Ovary (tissue), 9 donors: ENCODE measurements around the gene FLNA. TPM values are rescaled to one million over a fixed set of nuclear protein-coding genes. Genes with fewer than 3 reads are reported as not detected.
"Not testable (repeated sequence)": the region's sequence is repeated elsewhere in the genome, so short reads cannot be mapped to it uniquely, and the experiment has no call there.

ENCODE experiments used
- DNase-seq, 5 donors: peaks; one replicate each; pipeline ENCODE4 v3.0.0-alpha.2; 2019 to 2020
- H3K27ac ChIP-seq, 2 donors: fragments of 200-600 bp; one replicate each; pipeline versions ENCODE4 v1.5.1 to v1.8.0; 2019 to 2022
- H3K27me3 ChIP-seq: fragments of 200-600 bp; one replicate; pipeline ENCODE4 v1.8.0; 2022
- H3K36me3 ChIP-seq: fragments of 200-600 bp; sonication (generic); one replicate; pipeline ENCODE4 v1.5.1; 2019
- H3K4me1 ChIP-seq: one replicate; pipeline ENCODE4 v1.8.1; 2013; ENCODE audit warnings: mild to moderate bottlenecking, moderate library complexity; ENCODE audit not compliant: insufficient read depth
- H3K4me3 ChIP-seq: fragments of 200-600 bp; sonication (generic); one replicate; pipeline ENCODE4 v1.5.1; 2017
- H3K9me3 ChIP-seq, 2 donors: fragments of 200-600 bp in 1 of 2; sonication (generic) in 1 of 2; one replicate each; pipeline versions ENCODE4 v1.5.1 to v1.8.1; 2013 to 2019; ENCODE audit warnings: mild to moderate bottlenecking in 1 of 2, moderate library complexity in 1 of 2
- EP300 ChIP-seq: sonication (generic); formaldehyde crosslinking; IDR thresholded peaks from one replicate; pipeline ENCODE4 v1.6.1; 2017; ENCODE audit warnings: antibody characterized with exemption
- POLR2A ChIP-seq: fragments of 450-650 bp; IDR thresholded peaks from one replicate; pipeline ENCODE4 v1.6.1; 2017; ENCODE audit warnings: antibody characterized with exemption, mild to moderate bottlenecking, moderate library complexity
- WGBS, 3 donors: extraction: QIAGEN DNeasy Blood & Tissue Kit in 1 of 3; methylation state at CpG; one replicate each; pipeline versions ENCODE4 v1.1.5 to v1.1.7; 2013 to 2017; 5-methylcytosine and 5-hydroxymethylcytosine counted together
- intact Hi-C, 4 donors: fragments of 100-400 bp; cut with DNase I; formaldehyde crosslinking; loops; one replicate each; pipeline versions ENCODE4 v1.11.0 to v1.15.1; 2022 to 2023
- polyA plus RNA-seq, 2 donors: library from polyadenylated mRNA; stranded (reverse); fragments of 200-250 nt in 1 of 2; fragments of 350-450 nt in 1 of 2; fragmentation: Illumina TruSeq in 1 of 2; extraction: RNeasy Lipid Tissue Mini Kit (QIAGEN cat#74804) in 1 of 2; gene quantifications; one replicate each; pipeline ENCODE4 v1.2.3, GENCODE V29; 2013 to 2014
- small RNA-seq: library from RNA; depleted of rRNA; stranded (forward); fragments of <200 nt; gene quantifications from one replicate; pipeline ENCODE3, GENCODE V24; 2016
- total RNA-seq, 7 donors: library from RNA; depleted of rRNA in 2 of 7; stranded (reverse); fragments of >200 nt in 2 of 7; fragmentation: NEBNext Ultra II Directional in 3 of 7; extraction: Animal tissue kit (Norgen Biotek cat#: 25700) in 3 of 7; gene quantifications; one replicate each; pipeline versions ENCODE4 v1.1.0 to v1.2.4, GENCODE V29; 2016 to 2023
- TF ChIP-seq, protein P1 (sequence below), 3 donors: fragments of 450-650 bp in 2 of 3; fragments of 200-600 bp in 1 of 3; IDR thresholded peaks; one replicate each; pipeline versions ENCODE4 v1.5.1 to v1.8.0; 2016 to 2022; ENCODE audit warnings: antibody characterized with exemption in 3 of 3, mild to moderate bottlenecking in 1 of 3
- donor health status: DM: no; HTN: no; CAD: no; lungs with moderate emphysema.
- donor health status: DM: no; HTN: no; CAD: no.
- donor health status: Bipolar disorder and iron deficiency.
- donor health status: DM: yes; HTN: yes; CAD: no.
- donor health status: DM: no; HTN: no; CAD: no.
- donor health status: DM: yes; HTN: yes; CAD: no.

FLNA gene
- total and polyA plus RNA-seq, 9 donors, result 327 to 2,249 (median 885) TPM

DNA sequence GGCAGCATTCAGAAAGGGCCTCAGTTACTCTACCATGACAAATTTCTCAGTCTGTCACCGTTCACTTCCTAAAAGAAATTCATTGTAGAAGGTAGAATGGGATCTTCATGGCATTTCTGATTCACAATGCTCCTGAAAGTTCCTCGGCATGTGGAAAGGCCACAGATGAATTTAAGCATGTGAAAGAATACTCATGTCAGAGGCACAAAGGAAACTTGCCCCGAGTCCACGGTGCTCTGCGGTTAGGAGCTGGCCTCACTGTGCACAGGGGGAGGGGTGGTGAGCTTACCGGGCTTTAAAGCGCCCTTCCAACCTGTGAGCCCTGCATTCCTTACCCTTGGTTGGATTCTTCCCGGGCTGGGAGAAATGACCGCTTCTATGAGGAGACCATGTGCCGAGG lies 69.6 kb downstream of the FLNA start:
- Histone ChIP-seq H3K4me1 (no peaks in the 10 kb centered on the region), H3K27me3 (no peaks in the 10 kb centered on the region), H3K9me3 (no peaks in the 10 kb centered on the region), H3K36me3 (no peaks in the 10 kb centered on the region), H3K4me3 (no peak overlapping the region), H3K27ac (no peak overlapping the region)
- TF ChIP-seq EP300 (no peak), POLR2A (no peak)
- TF ChIP-seq, protein P1, sequence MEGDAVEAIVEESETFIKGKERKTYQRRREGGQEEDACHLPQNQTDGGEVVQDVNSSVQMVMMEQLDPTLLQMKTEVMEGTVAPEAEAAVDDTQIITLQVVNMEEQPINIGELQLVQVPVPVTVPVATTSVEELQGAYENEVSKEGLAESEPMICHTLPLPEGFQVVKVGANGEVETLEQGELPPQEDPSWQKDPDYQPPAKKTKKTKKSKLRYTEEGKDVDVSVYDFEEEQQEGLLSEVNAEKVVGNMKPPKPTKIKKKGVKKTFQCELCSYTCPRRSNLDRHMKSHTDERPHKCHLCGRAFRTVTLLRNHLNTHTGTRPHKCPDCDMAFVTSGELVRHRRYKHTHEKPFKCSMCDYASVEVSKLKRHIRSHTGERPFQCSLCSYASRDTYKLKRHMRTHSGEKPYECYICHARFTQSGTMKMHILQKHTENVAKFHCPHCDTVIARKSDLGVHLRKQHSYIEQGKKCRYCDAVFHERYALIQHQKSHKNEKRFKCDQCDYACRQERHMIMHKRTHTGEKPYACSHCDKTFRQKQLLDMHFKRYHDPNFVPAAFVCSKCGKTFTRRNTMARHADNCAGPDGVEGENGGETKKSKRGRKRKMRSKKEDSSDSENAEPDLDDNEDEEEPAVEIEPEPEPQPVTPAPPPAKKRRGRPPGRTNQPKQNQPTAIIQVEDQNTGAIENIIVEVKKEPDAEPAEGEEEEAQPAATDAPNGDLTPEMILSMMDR (IDR thresholded peaks at IDR 0.05), result no peak
- intact Hi-C loops, result no loop called here
- WGBS, 3 donors, result 81 to 88% (median 83%) methylated on average over 10 of the region's 10 CpGs
- no peak for DNase-seq

DNA sequence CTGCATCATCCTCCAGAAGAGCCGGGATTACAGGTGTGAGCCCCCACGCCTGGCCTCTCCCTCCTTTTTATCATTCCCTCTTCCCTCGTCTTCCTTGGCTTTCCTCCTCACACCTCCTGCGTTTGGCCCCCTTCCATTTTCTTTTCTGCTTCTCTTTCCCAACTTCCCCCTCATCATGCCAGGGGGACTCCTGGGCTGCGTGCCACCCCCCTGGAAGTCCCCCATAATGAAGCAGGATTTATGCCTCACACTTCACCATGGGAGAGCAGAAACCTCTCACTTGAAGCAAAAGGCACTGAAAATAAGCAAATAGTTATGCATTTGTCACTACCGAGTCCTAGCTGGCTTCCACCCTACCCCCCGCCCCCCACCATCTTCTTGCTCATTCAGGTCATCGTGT lies 71.0 kb downstream of the FLNA start:
- no peak overlapping the region for H3K27ac ChIP-seq
- no peaks in the 10 kb centered on the region for H3K36me3 ChIP-seq
- no peaks in the 10 kb centered on the region for H3K27me3 ChIP-seq
- H3K9me3 ChIP-seq, result no peaks in the 10 kb centered on the region
- H3K4me1 ChIP-seq, result no peaks in the 10 kb centered on the region
- 51 to 60% (median 57%) methylated on average over 8 of the region's 8 CpGs for WGBS, 3 donors
- no peak for DNase-seq
- intact Hi-C loops, result no loop called here
- TF ChIP-seq, protein P1 (IDR thresholded peaks at IDR 0.05), result no peak
- TF ChIP-seq POLR2A, result no peak
- TF ChIP-seq EP300, result no peak
- H3K4me3 ChIP-seq, result no peak overlapping the region

DNA sequence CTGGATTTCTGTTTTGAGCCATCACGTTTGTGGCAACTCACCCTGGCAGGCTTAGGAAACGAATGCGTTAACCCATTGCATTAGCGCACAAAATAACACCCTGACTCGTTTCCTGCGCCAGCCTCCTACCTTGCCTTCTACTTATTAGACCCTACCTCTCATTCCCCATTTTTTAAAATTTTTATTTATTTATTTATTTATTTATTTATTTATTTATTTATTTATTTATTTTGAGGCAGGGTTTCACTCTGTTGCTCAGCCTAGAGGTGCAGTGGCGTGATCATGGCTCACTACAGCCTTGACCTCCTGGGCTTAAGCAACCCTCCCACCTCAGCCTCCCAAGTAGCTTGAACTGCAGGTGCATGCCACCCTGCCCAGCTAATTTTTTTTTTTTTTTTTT lies 71.4 kb downstream of the FLNA start:
- DNase-seq, H3K9me3 ChIP-seq, H3K36me3 ChIP-seq, H3K4me3 ChIP-seq, H3K4me1 ChIP-seq, H3K27ac ChIP-seq, intact Hi-C loops, H3K27me3 ChIP-seq: not testable (repeated sequence)
- 79 to 86% (median 80%) methylated on average over 7 of the region's 7 CpGs for WGBS, 3 donors

DNA sequence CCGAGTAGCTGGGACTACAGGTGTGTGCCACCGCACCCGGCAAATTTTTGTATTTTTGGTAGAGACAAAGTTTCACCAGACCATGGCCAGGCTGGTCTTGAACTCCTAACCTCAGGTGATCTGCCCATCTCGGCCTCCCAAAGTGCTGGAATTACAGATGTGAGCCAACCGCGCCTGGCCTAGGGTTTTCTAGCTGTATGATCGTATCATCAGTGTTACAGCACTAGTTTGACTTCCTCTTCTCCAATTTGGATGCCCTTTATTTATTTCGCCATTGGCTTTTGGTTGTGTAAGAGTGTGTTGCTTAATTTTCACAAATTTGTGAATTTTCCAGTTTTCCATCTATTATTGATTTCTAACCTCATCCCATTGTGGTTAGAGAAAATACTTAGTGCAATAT lies 73.6 kb downstream of the FLNA start:
- no peak for TF ChIP-seq EP300
- TF ChIP-seq, protein P1 (IDR thresholded peaks at IDR 0.05), result no peak
- TF ChIP-seq POLR2A, result no peak
- H3K9me3 ChIP-seq, result no peaks in the 10 kb centered on the region
- no peaks in the 10 kb centered on the region for H3K27me3 ChIP-seq
- H3K27ac ChIP-seq, result no peak overlapping the region
- no peaks in the 10 kb centered on the region for H3K36me3 ChIP-seq
- H3K4me3 ChIP-seq, result no peak overlapping the region
- no peaks in the 10 kb centered on the region for H3K4me1 ChIP-seq
- WGBS, 3 donors, result 86 to 92% (median 91%) methylated on average over 8 of the region's 8 CpGs
- DNase-seq, result no peak
- intact Hi-C loops, result no loop called here

Small RNA genes lying within 50 kb of the gene (small RNA-seq; reads per million reads assigned to genes)
- gene SNORA70, result not detected

Other genes with a start within 250 kb of the FLNA start
- not detected for gene OPN1LW, start 230.4 kb downstream of the FLNA start, total RNA-seq
- gene OPN1LW, start 230.4 kb downstream of the FLNA start, polyA plus RNA-seq, result not detected
- gene OPN1MW, start 192.0 kb downstream of the FLNA start, total RNA-seq, result not detected
- not detected for gene OPN1MW, start 192.0 kb downstream of the FLNA start, polyA plus RNA-seq
- not detected for gene OPN1MW2, start 154.9 kb downstream of the FLNA start, total RNA-seq
- not detected for gene OPN1MW2, start 154.9 kb downstream of the FLNA start, polyA plus RNA-seq
- gene OPN1MW3, start 117.1 kb downstream of the FLNA start, total RNA-seq, result not detected
- gene OPN1MW3, start 117.1 kb downstream of the FLNA start, polyA plus RNA-seq, result not detected
- gene TEX28, start 79.5 kb downstream of the FLNA start, total RNA-seq, result not detected
- gene TEX28, start 79.5 kb downstream of the FLNA start, polyA plus RNA-seq, result not detected
- gene TKTL1, start 78.8 kb downstream of the FLNA start, total RNA-seq, result under 1 TPM in 4 of 7 donors, not detected in 3; 0.12 to 0.36 (median 0.23) TPM
- under 1 TPM; 0.38 to 0.91 TPM for gene TKTL1, start 78.8 kb downstream of the FLNA start, polyA plus RNA-seq
- gene EMD, start 4.7 kb upstream of the FLNA start, total RNA-seq, result 100 to 1,000 TPM in 5 of 7 donors, 10 to 100 TPM in 2; 40.5 to 158 (median 107) TPM
- gene EMD, start 4.7 kb upstream of the FLNA start, polyA plus RNA-seq, result 100 to 1,000 TPM in 1 of 2 donors, 10 to 100 TPM in 1; 55.1 to 146 TPM
- over 10,000 TPM in 1 of 7 donors, 1,000 to 10,000 TPM in 6; 6,380 to 12,508 (median 7,126) TPM for gene RPL10, start 23.7 kb upstream of the FLNA start, total RNA-seq
- gene RPL10, start 23.7 kb upstream of the FLNA start, polyA plus RNA-seq, result over 10,000 TPM in 1 of 2 donors, 1,000 to 10,000 TPM in 1; 4,233 to 12,949 TPM
- gene DNASE1L1, start 34.6 kb upstream of the FLNA start, total RNA-seq, result 10 to 100 TPM; 11.9 to 21.4 (median 18.1) TPM
- 10 to 100 TPM; 13.0 to 16.1 TPM for gene DNASE1L1, start 34.6 kb upstream of the FLNA start, polyA plus RNA-seq
- 10 to 100 TPM; 31.3 to 62.1 (median 37.9) TPM for gene TAFAZZIN, start 36.9 kb upstream of the FLNA start, total RNA-seq
- gene TAFAZZIN, start 36.9 kb upstream of the FLNA start, polyA plus RNA-seq, result 10 to 100 TPM in 1 of 2 donors, 1 to 10 TPM in 1; 7.9 to 33.1 TPM
- gene ATP6AP1, start 54.0 kb upstream of the FLNA start, total RNA-seq, result 10 to 100 TPM; 29.6 to 75.9 (median 58.1) TPM
- gene ATP6AP1, start 54.0 kb upstream of the FLNA start, polyA plus RNA-seq, result 10 to 100 TPM; 75.2 to 77.8 TPM
- 100 to 1,000 TPM in 5 of 7 donors, 10 to 100 TPM in 2; 72.8 to 188 (median 139) TPM for gene GDI1, start 62.5 kb upstream of the FLNA start, total RNA-seq
- 100 to 1,000 TPM; 113 to 116 TPM for gene GDI1, start 62.5 kb upstream of the FLNA start, polyA plus RNA-seq
- gene FAM50A, start 69.5 kb upstream of the FLNA start, total RNA-seq, result 10 to 100 TPM; 21.3 to 48.9 (median 34.3) TPM
- gene FAM50A, start 69.5 kb upstream of the FLNA start, polyA plus RNA-seq, result 10 to 100 TPM; 41.4 to 42.8 TPM
- gene PLXNA3, start 83.6 kb upstream of the FLNA start, total RNA-seq, result 100 to 1,000 TPM in 1 of 7 donors, 10 to 100 TPM in 5, 1 to 10 TPM in 1; 9.5 to 118 (median 50.9) TPM
- 10 to 100 TPM; 11.0 to 17.0 TPM for gene PLXNA3, start 83.6 kb upstream of the FLNA start, polyA plus RNA-seq
- gene LAGE3, start 104.6 kb upstream of the FLNA start, total RNA-seq, result 10 to 100 TPM; 19.4 to 39.3 (median 23.2) TPM
- gene LAGE3, start 104.6 kb upstream of the FLNA start, polyA plus RNA-seq, result 10 to 100 TPM in 1 of 2 donors, 1 to 10 TPM in 1; 2.7 to 19.5 TPM
- 10 to 100 TPM; 17.2 to 35.5 (median 29.3) TPM for gene UBL4A, start 112.0 kb upstream of the FLNA start, total RNA-seq
- gene UBL4A, start 112.0 kb upstream of the FLNA start, polyA plus RNA-seq, result 10 to 100 TPM; 14.6 to 21.6 TPM
- 10 to 100 TPM; 19.6 to 49.8 (median 42.3) TPM for gene SLC10A3, start 116.0 kb upstream of the FLNA start, total RNA-seq
- gene SLC10A3, start 116.0 kb upstream of the FLNA start, polyA plus RNA-seq, result 10 to 100 TPM in 1 of 2 donors, 1 to 10 TPM in 1; 5.5 to 35.1 TPM
- gene FAM3A, start 141.6 kb upstream of the FLNA start, total RNA-seq, result 10 to 100 TPM; 34.6 to 76.8 (median 62.9) TPM
- gene FAM3A, start 141.6 kb upstream of the FLNA start, polyA plus RNA-seq, result 10 to 100 TPM in 1 of 2 donors, 1 to 10 TPM in 1; 3.6 to 81.6 TPM
- 100 to 1,000 TPM in 1 of 7 donors, 10 to 100 TPM in 6; 18.0 to 115 (median 57.5) TPM for gene G6PD, start 172.2 kb upstream of the FLNA start, total RNA-seq
- gene G6PD, start 172.2 kb upstream of the FLNA start, polyA plus RNA-seq, result 10 to 100 TPM; 19.0 to 26.3 TPM
- 10 to 100 TPM in 6 of 7 donors, 1 to 10 TPM in 1; 8.0 to 28.6 (median 22.9) TPM for gene IKBKG, start 173.0 kb upstream of the FLNA start, total RNA-seq
- gene IKBKG, start 173.0 kb upstream of the FLNA start, polyA plus RNA-seq, result 10 to 100 TPM in 1 of 2 donors, 1 to 10 TPM in 1; 1.5 to 16.1 TPM
- under 1 TPM in 1 of 7 donors, not detected in 6; 0.35 TPM for gene CTAG1A, start 210.5 kb upstream of the FLNA start, total RNA-seq
- gene CTAG1A, start 210.5 kb upstream of the FLNA start, polyA plus RNA-seq, result under 1 TPM in 1 of 2 donors, not detected in 1; 0.12 TPM
- gene CTAG1B, start 244.6 kb upstream of the FLNA start, total RNA-seq, result not detected
- under 1 TPM in 1 of 2 donors, not detected in 1; 0.15 TPM for gene CTAG1B, start 244.6 kb upstream of the FLNA start, polyA plus RNA-seq